Skeletal muscle cell (primary cell): ENCODE measurements around the gene TM9SF4.
"Not testable (repeated sequence)": the region's sequence is repeated elsewhere in the genome, so short reads cannot be mapped to it uniquely, and the experiment has no call there.

ENCODE experiments used
- DNase-seq: peaks from one replicate; pipeline ENCODE4 v3.0.0-alpha.2; 2010; ENCODE audit warnings: low read depth
- H3K4me3 ChIP-seq: 2 replicates; pipeline ENCODE4 v1.5.1; 2011; ENCODE audit warnings: low read depth, mild to moderate bottlenecking, control low read depth, low read length, moderate library complexity

TM9SF4 gene

GRCh38 chr20:32088759-32089158 is 20.8 kb upstream of the TM9SF4 start:
- DNase-seq, result no peak
- no peak overlapping the region for H3K4me3 ChIP-seq

GRCh38 chr20:32089637-32090362 is 19.7 kb upstream of the TM9SF4 start:
- DNase-seq, result no peak
- no peak overlapping the region for H3K4me3 ChIP-seq

DNA sequence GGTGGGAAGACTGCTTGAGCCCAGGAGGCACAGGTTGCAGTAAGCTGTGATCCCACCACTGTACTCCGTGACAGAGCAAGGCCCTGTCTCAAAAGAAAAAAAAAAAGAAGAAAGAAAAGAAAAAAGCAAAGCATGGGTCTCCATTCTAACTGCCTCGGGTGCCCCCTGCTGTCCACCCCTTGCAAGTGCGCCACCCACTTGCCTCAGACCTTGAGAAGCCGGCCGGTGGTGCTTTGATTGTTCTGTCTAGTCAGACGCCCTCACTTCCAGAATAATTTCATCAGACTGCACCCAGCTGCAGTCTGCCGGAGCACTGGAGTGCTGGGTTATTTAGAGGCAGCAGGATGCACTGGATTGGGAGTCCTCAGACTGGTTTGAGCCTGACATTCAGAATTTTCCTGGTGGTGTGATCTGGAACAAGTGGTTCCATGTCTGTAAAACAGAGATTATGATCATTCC is 17.6 kb upstream of the TM9SF4 start:
- H3K4me3 ChIP-seq, result no peak overlapping the region

DNA sequence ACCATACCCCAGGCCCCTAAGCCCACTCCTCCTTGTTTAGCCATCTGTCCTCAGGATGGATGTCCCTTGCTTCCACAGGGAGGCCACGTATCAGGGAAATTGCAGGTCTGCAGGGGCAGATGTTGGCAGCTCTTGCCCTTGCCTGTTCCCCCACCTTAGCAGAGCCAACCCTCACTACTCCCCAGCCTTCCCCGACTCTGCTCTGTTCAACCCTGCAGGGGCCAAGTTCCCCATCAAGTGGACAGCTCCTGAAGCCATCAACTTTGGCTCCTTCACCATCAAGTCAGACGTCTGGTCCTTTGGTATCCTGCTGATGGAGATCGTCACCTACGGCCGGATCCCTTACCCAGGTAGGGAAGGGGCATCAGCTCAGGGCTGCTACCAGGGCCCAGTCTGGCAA is 10.7 kb upstream of the TM9SF4 start:
- no peak overlapping the region for H3K4me3 ChIP-seq
- no peak for DNase-seq

More for the DNA sequence above, 17.6 kb upstream of the TM9SF4 start:
- peak; percentile 38 for DNase-seq

DNA sequence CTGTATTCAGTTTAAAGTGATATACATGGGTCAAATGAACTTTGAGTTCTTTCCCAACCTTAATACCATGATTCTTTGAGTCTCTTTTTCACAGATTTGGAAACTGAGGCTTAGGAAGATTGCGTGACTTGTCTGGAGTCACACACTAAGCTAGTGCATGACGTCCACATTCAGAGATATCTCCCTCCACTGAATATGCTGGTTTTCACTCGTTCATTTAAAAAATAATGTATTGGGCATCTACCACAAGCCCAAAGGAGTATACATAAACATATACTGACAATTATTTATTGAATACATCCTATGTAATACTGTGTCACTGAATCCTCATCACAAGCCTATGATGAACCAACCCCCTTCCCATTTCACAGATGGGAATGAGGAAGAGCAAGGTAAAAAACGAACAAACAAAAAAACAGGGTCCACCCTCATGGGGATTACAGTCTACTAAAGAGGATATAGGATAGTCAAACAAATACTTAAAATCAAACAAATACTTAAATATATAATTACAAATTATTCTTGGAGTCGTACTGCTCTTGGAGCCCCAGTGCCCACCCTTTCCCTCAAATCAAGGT is 611 bp upstream of the TM9SF4 start:
- DNase-seq, result no peak
- H3K4me3 ChIP-seq, result no peak overlapping the region

DNA sequence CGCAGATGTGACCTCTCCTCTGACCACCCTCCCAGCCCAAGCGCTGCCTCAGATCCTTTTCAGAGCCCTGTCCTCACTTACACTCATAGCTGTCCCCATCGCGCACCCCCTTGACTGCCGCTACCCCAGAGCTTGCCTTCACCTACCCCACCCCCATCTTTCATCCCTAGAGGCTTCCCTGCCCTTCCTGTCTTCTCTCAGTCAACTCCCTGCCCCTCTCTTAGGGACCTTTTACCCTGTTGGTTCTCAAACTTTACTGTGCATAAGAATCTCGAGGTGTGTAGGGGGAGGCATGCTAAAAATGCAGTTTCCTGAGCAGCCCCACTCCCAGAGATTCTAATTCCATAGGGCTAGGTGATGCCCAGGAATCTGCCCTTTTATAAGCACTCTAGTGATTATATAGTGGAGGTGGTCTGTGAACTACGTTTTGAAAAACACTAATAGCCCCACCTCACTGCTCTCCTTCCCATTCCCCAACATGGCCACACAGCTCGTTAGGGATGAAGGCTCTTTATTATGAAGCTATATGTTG is 725 bp downstream of the TM9SF4 start:
- DNase-seq, result no peak
- H3K4me3 ChIP-seq, result peak overlapping the region; percentile 90

- H3K4me3 ChIP-seq, result peak overlapping the region; percentile 90
- no peak for DNase-seq
Measured at GRCh38 chr20:32110727-32111126, 1.2 kb downstream of the TM9SF4 start.

GRCh38 chr20:32111156-32111686 is 1.7 kb downstream of the TM9SF4 start:
- no peak for DNase-seq
- H3K4me3 ChIP-seq, result no peak overlapping the region

DNA sequence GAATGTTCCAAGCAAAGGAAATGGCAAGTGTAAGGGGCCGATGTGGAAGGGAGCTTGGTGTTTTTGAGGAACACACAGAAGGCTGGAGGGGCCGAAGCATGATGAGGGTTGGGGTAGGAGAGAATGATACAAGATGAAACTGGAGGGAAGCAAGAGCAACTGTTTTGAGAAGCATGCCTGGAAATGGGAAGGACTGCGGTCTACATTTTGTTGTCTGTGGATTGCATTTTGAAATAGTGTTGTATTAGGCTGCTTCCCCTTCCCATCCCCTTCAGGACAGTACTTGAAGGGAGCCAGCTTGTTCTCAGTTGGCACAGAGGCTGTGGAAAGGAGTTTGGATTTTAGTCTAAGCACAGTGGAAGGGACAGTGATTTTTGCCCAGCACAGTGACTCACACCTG is 2.2 kb downstream of the TM9SF4 start:
- no peak overlapping the region for H3K4me3 ChIP-seq
- DNase-seq, result no peak

DNA sequence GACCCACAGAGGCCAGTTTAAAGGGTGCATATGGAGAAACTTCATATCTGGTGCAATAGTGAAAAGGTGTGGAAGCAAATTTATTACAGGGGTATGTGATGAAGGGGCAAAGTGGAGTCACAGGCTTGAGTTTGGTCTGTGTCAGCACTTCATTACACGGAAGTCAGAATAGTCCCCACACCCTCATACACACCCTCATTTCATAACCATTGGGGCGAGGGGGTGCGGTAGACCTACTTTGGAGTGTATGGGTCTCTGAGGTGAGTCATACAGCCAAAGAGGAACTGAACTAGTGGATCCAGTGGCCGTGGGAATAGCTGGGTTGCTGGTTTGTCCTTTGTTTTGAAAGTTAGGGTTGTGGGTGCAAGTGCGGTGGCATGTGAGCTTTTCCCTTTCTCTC is 3.3 kb downstream of the TM9SF4 start:
- H3K4me3 ChIP-seq, result no peak overlapping the region
- DNase-seq, result no peak

GRCh38 chr20:32113591-32114260 is 4.2 kb downstream of the TM9SF4 start:
- no peak overlapping the region for H3K4me3 ChIP-seq
- no peak for DNase-seq

DNA sequence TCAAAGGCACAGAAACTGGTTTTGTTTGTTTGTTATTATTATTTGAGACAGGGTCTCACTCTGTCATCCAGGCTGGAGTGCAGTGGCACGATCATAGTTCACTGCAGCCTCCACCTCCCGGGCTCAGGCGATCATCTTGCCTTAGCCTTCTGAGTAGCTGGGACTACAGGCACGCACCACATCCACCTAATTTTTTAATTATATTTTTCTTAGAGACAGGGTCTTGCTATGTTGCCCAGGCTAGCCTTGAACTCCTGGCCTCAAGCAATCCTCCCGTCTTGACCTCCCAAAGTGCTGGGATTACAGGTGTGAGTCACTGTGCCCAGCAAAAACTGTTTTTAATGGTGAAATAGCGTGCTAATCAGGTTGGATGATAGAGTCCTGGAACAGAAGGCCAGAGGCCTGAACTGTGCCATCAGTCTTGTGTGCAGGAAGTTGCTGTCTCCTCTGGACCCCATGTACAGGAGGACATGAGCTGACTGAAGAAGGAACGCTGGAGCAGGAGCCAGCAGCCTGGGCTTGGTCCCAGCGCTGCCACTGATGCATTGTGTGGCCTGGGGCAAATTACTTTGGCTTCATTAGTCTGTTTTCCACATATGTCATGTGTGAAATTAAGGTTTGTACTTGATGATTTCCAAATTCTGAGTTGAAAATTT is 4.9 kb downstream of the TM9SF4 start:
- DNase-seq, result no peak

DNA sequence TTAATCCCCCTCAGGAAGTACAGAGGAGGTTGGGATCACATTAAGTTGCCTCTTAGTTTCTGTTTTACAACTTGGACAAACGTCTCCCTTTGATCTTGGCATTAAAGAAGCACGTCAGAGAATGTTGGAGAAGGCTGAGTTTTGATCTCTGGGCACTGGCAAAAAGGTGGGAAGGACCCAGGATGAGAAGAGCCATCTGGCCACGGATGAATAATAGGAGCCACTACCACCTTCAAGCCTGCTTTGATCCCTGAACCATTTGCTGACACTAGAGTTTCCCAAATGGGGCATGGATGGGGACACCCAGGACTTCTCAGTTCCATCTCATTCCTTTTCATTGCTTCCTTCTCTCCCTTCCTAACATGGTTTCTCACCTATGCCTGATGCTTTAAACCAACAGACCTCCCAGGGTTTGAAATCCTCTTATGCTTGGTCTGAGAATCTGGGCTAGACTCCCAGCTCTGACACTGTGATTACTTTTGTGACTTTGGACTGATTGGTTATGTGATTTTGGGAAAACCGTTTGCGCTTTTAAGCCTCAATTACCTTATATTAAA is 5.8 kb downstream of the TM9SF4 start:
- DNase-seq, result no peak
- no peak overlapping the region for H3K4me3 ChIP-seq

More for the DNA sequence above, 4.9 kb downstream of the TM9SF4 start:
- no peak overlapping the region for H3K4me3 ChIP-seq

DNA sequence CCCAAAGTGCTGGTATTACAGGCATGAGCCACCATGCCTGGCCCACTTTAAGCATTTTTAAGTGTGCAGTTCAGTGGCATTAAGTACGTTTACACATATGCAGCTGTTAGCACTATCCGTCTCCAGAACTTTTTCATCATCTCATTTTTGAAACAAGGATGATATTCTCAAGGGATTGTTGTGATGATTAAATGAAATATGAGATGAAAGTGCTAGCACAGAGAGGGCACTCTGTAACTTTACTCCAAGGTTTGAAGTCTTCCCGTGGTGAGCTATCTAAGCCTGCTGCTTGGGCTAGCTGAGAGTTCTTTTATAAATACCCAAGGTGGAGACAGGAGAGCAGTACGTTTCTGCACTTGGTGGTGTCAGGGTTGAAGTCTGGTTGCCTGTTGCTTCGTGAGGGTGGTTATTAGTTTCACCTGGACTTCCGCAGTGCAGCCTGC is 6.6 kb downstream of the TM9SF4 start:
- no peak overlapping the region for H3K4me3 ChIP-seq
- peak; percentile 28 for DNase-seq

DNA sequence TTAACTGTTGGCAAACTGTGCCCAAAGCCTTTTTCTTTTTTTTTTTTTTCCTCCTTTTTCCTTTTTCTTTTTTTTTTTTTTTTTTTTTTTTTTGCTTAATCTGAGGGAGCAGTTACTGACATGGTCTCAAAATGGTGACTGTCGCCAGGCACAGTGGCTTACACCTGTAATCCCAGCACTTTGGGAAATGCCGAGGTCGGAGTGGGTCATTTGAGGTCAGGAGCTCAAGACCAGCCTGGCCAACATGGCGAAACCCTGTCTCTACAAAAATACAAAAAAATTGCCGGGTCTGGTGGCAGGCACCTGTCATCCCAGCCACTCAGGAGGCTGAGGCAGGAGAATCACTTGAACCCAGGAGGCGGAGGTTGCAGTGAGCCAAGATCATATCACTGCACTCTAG is 7.3 kb downstream of the TM9SF4 start:
- H3K4me3 ChIP-seq, result not testable (repeated sequence)

GRCh38 chr20:32118427-32118826 is 8.9 kb downstream of the TM9SF4 start:
- not testable (repeated sequence) for DNase-seq, H3K4me3 ChIP-seq

More for the DNA sequence above, 7.3 kb downstream of the TM9SF4 start:
- not testable (repeated sequence) for DNase-seq

DNA sequence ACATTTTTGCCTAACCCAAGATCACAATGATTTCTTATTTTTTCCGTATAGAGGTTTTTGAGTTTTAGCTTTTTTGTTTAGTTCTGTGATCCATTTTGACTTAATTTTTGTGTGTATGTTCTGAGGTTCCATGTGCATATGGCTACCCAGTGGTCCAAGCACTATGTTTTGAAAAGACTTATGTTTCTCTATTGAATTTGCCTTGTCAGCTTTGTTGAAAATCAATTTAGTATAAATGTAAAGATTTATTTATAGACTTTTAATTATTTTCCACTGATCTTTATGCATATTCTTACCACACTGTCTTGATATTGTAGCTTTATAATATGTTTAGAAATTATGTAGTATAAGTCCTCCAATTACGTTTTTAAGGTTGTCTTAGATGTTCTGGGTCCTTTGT is 10.2 kb downstream of the TM9SF4 start:
- no peak for DNase-seq
- no peak overlapping the region for H3K4me3 ChIP-seq

GRCh38 chr20:32121908-32122307 is 12.4 kb downstream of the TM9SF4 start:
- H3K4me3 ChIP-seq, DNase-seq: not testable (repeated sequence)

DNA sequence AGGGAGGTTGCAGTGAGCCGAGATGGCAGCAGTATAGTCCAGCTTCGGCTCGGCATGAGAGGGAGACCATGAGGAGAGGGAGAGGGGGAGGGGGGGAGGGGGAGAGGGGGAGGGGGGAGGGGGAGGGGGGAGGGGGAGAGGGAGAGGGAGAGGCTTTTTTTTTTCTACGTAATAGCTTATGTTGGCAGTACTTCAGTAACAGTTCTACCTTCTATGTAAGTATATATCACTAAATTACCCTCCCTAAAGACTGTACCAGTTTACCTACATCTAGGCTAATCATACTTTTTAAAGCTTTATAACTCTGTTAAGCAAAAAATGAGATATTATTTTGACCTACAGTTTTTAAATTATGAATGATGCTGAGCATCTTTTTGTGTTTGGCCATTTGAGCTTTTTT is 13.6 kb downstream of the TM9SF4 start:
- no peak for DNase-seq
- no peak overlapping the region for H3K4me3 ChIP-seq
